Measurements from ENCODE around the gene KIR2DL1. TPM values are rescaled to one million over a fixed set of nuclear protein-coding genes. Genes with fewer than 3 reads are reported as not detected.
"Not testable (repeated sequence)": the region's sequence is repeated elsewhere in the genome, so short reads cannot be mapped to it uniquely, and the experiment has no call there.

KIR2DL1 gene
- total and polyA plus RNA-seq, 2 donors: 0.06 TPM; not detected in 1

GRCh38 chr19:54817670-54818536, 48.3 kb downstream of the KIR2DL1 start:
- no peak for DNase-seq (ENCODE audit: extremely low spot score)
- Histone ChIP-seq H3K27ac (ENCODE audit: low read depth) (no peak overlapping the region), H3K4me3 (ENCODE audit: low read depth, low read length) (no peak overlapping the region), H3K4me1 (ENCODE audit: insufficient read depth) (no peaks in the 10 kb centered on the region), H3K36me3 (ENCODE audit: insufficient read depth) (no peaks in the 10 kb centered on the region)
- 79% methylated on average over 15 of the region's 15 CpGs for WGBS

GRCh38 chr19:54824416-54824815, 54.8 kb downstream of the KIR2DL1 start:
- not testable (repeated sequence) for H3K36me3 ChIP-seq (ENCODE audit: insufficient read depth); H3K4me1 ChIP-seq (ENCODE audit: insufficient read depth); H3K27ac ChIP-seq (ENCODE audit: low read depth); DNase-seq (ENCODE audit: extremely low spot score); H3K4me3 ChIP-seq (ENCODE audit: low read depth, low read length)
- whole genome bisulfite sequencing: 68% methylated on average over 4 of the region's 4 CpGs

- not testable (repeated sequence) for H3K27ac ChIP-seq (ENCODE audit: low read depth); H3K4me3 ChIP-seq (ENCODE audit: low read depth, low read length); DNase-seq (ENCODE audit: extremely low spot score); H3K4me1 ChIP-seq (ENCODE audit: insufficient read depth); H3K36me3 ChIP-seq (ENCODE audit: insufficient read depth)
- WGBS: 74% methylated on average over 7 of the region's 7 CpGs
Measured at GRCh38 chr19:54825326-54825725, 55.7 kb downstream of the KIR2DL1 start.

GRCh38 chr19:54828064-54828463, 58.5 kb downstream of the KIR2DL1 start:
- H3K4me3 ChIP-seq (ENCODE audit: low read depth, low read length); H3K36me3 ChIP-seq (ENCODE audit: insufficient read depth); DNase-seq (ENCODE audit: extremely low spot score); H3K4me1 ChIP-seq (ENCODE audit: insufficient read depth); H3K27ac ChIP-seq (ENCODE audit: low read depth): not testable (repeated sequence)
- 72% methylated on average over 7 of the region's 8 CpGs for WGBS

GRCh38 chr19:54832496-54832895, 62.9 kb downstream of the KIR2DL1 start, which contains the start of gene KIR2DS4:
KIR2DS4 (plus strand) TSS chr19:54832676.
- H3K36me3 ChIP-seq (ENCODE audit: insufficient read depth); DNase-seq (ENCODE audit: extremely low spot score); H3K4me3 ChIP-seq (ENCODE audit: low read depth, low read length); H3K4me1 ChIP-seq (ENCODE audit: insufficient read depth); H3K27ac ChIP-seq (ENCODE audit: low read depth): not testable (repeated sequence)
- WGBS: 88% methylated on average over 14 of the region's 14 CpGs

Small RNAs within 50 kb of the gene (small RNA-seq; reads per million reads assigned to genes)
- not detected for gene KIR3DP1

Other genes with a start within 250 kb of the KIR2DL1 start
- gene LILRA2, start 196.0 kb upstream of the KIR2DL1 start, total RNA-seq: 0.95 TPM
- 1.9 TPM for gene LILRA2, start 196.0 kb upstream of the KIR2DL1 start, polyA plus RNA-seq
- gene LILRA1, start 176.2 kb upstream of the KIR2DL1 start, total RNA-seq: 0.26 TPM
- 0.63 TPM for gene LILRA1, start 176.2 kb upstream of the KIR2DL1 start, polyA plus RNA-seq
- gene LILRB1, start 139.3 kb upstream of the KIR2DL1 start, total RNA-seq: 1.3 TPM
- 1.7 TPM for gene LILRB1, start 139.3 kb upstream of the KIR2DL1 start, polyA plus RNA-seq
- gene LILRB4, start 106.8 kb upstream of the KIR2DL1 start, total RNA-seq: 1.1 TPM
- 3.1 TPM for gene LILRB4, start 106.8 kb upstream of the KIR2DL1 start, polyA plus RNA-seq
- not detected for gene KIR3DL3, start 45.4 kb upstream of the KIR2DL1 start, total RNA-seq
- not detected for gene KIR3DL3, start 45.4 kb upstream of the KIR2DL1 start, polyA plus RNA-seq
- gene KIR2DL3, start 31.3 kb upstream of the KIR2DL1 start, total RNA-seq: not detected
- gene KIR2DL3, start 31.3 kb upstream of the KIR2DL1 start, polyA plus RNA-seq: not detected
- gene KIR2DL4, start 33.8 kb downstream of the KIR2DL1 start, total RNA-seq: not detected
- gene KIR2DL4, start 33.8 kb downstream of the KIR2DL1 start, polyA plus RNA-seq: 0.19 TPM
- not detected for gene KIR3DL1, start 46.7 kb downstream of the KIR2DL1 start, total RNA-seq
- gene KIR3DL1, start 46.7 kb downstream of the KIR2DL1 start, polyA plus RNA-seq: not detected
- not detected for gene KIR2DS4, start 62.9 kb downstream of the KIR2DL1 start, total RNA-seq
- gene KIR2DS4, start 62.9 kb downstream of the KIR2DL1 start, polyA plus RNA-seq: not detected
- not detected for gene KIR3DL2, start 80.7 kb downstream of the KIR2DL1 start, total RNA-seq
- gene KIR3DL2, start 80.7 kb downstream of the KIR2DL1 start, polyA plus RNA-seq: 0.18 TPM
- not detected for gene FCAR, start 104.4 kb downstream of the KIR2DL1 start, total RNA-seq
- gene FCAR, start 104.4 kb downstream of the KIR2DL1 start, polyA plus RNA-seq: 0.67 TPM
- 0.32 TPM for gene NCR1, start 136.4 kb downstream of the KIR2DL1 start, total RNA-seq
- gene NCR1, start 136.4 kb downstream of the KIR2DL1 start, polyA plus RNA-seq: 0.13 TPM
- not detected for gene NLRP7, start 177.7 kb downstream of the KIR2DL1 start, total RNA-seq
- gene NLRP7, start 177.7 kb downstream of the KIR2DL1 start, polyA plus RNA-seq: not detected
- 1.8 TPM for gene NLRP2, start 196.6 kb downstream of the KIR2DL1 start, total RNA-seq
- gene NLRP2, start 196.6 kb downstream of the KIR2DL1 start, polyA plus RNA-seq: 1.9 TPM

All from urinary bladder (tissue), 4 donors.